CD14-positive monocyte (primary cell): ENCODE measurements around the gene ELL3. TPM values are rescaled to one million over a fixed set of nuclear protein-coding genes. Genes with fewer than 3 reads are reported as not detected.

Source experiments
- DNase-seq, 3 donors: peaks; one replicate each; pipeline ENCODE4 v3.0.0-alpha.2; 2011 to 2022
- H2AFZ ChIP-seq: 2 replicates; pipeline ENCODE4 v1.6.0; 2012; ENCODE audit warnings: mild to moderate bottlenecking, low read depth, low read length, inconsistent platforms; ENCODE audit not compliant: insufficient read depth, poor library complexity, severe bottlenecking
- H3K27ac ChIP-seq, 2 donors: 1 replicate in 1 of 2; 2 replicates in 1 of 2; pipeline ENCODE4 v1.5.1; 2012 to 2013; ENCODE audit warnings: low read length in 2 of 2, control low read depth in 1 of 2, inconsistent platforms in 1 of 2, low read depth in 1 of 2, mild to moderate bottlenecking in 1 of 2
- H3K27me3 ChIP-seq, 2 donors: one replicate each; pipeline versions ENCODE4 v1.6.0 to v1.6.1; 2011 to 2013; ENCODE audit warnings: low read length in 2 of 2; ENCODE audit not compliant: control insufficient read depth in 2 of 2, insufficient read depth in 2 of 2
- H3K36me3 ChIP-seq, 2 donors: replicated peaks in 1 of 2; 1 replicate in 1 of 2; 2 replicates in 1 of 2; pipeline versions ENCODE4 v1.5.1 to v1.6.1; 2012 to 2013; ENCODE audit warnings: low read length in 2 of 2, control low read depth in 1 of 2, inconsistent platforms in 1 of 2, mild to moderate bottlenecking in 1 of 2; ENCODE audit not compliant: insufficient read depth in 2 of 2, control insufficient read depth in 1 of 2
- H3K4me1 ChIP-seq, 2 donors: 1 replicate in 1 of 2; 2 replicates in 1 of 2; pipeline versions ENCODE4 v1.5.1 to v1.6.1; 2012 to 2013; ENCODE audit warnings: low read length in 2 of 2, control low read depth in 1 of 2, inconsistent platforms in 1 of 2, mild to moderate bottlenecking in 1 of 2, moderate library complexity in 1 of 2; ENCODE audit not compliant: insufficient read depth in 2 of 2, control insufficient read depth in 1 of 2
- H3K4me2 ChIP-seq: replicated peaks from 2 replicates; pipeline ENCODE3; 2012; ENCODE audit warnings: low read length, moderate library complexity, mild to moderate bottlenecking; ENCODE audit not compliant: poor library complexity, severe bottlenecking; ENCODE audit errors: extremely low read depth
- H3K4me3 ChIP-seq, 3 experiments: fragments of 200-600 bp in 1 of 3; sonication (generic) in 1 of 3; replicated peaks in 1 of 3; 1 replicate in 2 of 3; 2 replicates in 1 of 3; pipeline ENCODE4 v1.5.1; 2011 to 2013; ENCODE audit warnings: low read length in 3 of 3, mild to moderate bottlenecking in 3 of 3, control low read depth in 2 of 3, low read depth in 2 of 3, inconsistent platforms in 1 of 3, moderate library complexity in 1 of 3
- H3K79me2 ChIP-seq: 2 replicates; pipeline ENCODE4 v1.6.0; 2012; ENCODE audit warnings: mild to moderate bottlenecking, control low read depth, inconsistent platforms, low read length, moderate library complexity; ENCODE audit not compliant: insufficient read depth
- H3K9ac ChIP-seq: 2 replicates; pipeline ENCODE4 v1.6.0; 2017; ENCODE audit warnings: low read length, mild to moderate bottlenecking; ENCODE audit not compliant: insufficient read depth, poor library complexity, severe bottlenecking
- H3K9me3 ChIP-seq, 2 donors: replicated peaks in 1 of 2; 1 replicate in 1 of 2; 2 replicates in 1 of 2; pipeline versions ENCODE4 v1.5.1 to v1.6.1; 2012 to 2013; ENCODE audit warnings: low read length in 2 of 2, control low read depth in 1 of 2; ENCODE audit not compliant: control insufficient read depth in 1 of 2, insufficient read depth in 1 of 2
- H4K20me1 ChIP-seq: 2 replicates; pipeline ENCODE4 v1.6.0; 2012; ENCODE audit warnings: mild to moderate bottlenecking, low read length, control low read depth, moderate library complexity; ENCODE audit not compliant: insufficient read depth
- H3K27ac Mint-ChIP-seq, 7 donors: one replicate each; pipeline ENCODE4 v1.8.0; 2020; ENCODE audit warnings: mild to moderate bottlenecking in 7 of 7, mixed read lengths in 7 of 7, moderate library complexity in 6 of 7, inconsistent platforms in 2 of 7
- H3K27me3 Mint-ChIP-seq, 3 donors: one replicate each; pipeline ENCODE4 v1.8.0; 2021 to 2022; ENCODE audit warnings: low read depth in 3 of 3, mild to moderate bottlenecking in 3 of 3, mixed read lengths in 3 of 3, moderate library complexity in 3 of 3, inconsistent platforms in 1 of 3
- H3K36me3 Mint-ChIP-seq, 2 donors: one replicate each; pipeline ENCODE4 v1.8.0; 2020; ENCODE audit warnings: mixed read lengths in 2 of 2, inconsistent platforms in 1 of 2, mild to moderate bottlenecking in 1 of 2
- H3K4me1 Mint-ChIP-seq: one replicate; pipeline ENCODE4 v1.8.0; 2020; ENCODE audit warnings: mild to moderate bottlenecking, mixed read lengths
- H3K4me3 Mint-ChIP-seq, 2 donors: one replicate each; pipeline ENCODE4 v1.8.0; 2020; ENCODE audit warnings: mild to moderate bottlenecking in 2 of 2, mixed read lengths in 2 of 2, moderate library complexity in 1 of 2
- H3K9me3 Mint-ChIP-seq, 7 donors: one replicate each; pipeline ENCODE4 v1.8.0; 2020 to 2022; ENCODE audit warnings: mixed read lengths in 7 of 7, mild to moderate bottlenecking in 6 of 7, moderate library complexity in 6 of 7, inconsistent platforms in 2 of 7
- WGBS: methylation state at CpG from one replicate; pipeline ENCODE4 v1.1.5; 2013; ENCODE audit warnings: missing lambda C conversion rate; ENCODE audit not compliant: insufficient coverage; 5-methylcytosine and 5-hydroxymethylcytosine counted together
- intact Hi-C, 2 donors: fragments of 100-400 bp; cut with micrococcal nuclease; formaldehyde crosslinking; loops; one replicate each; pipeline versions ENCODE4 v1.15.0 to v1.15.1; 2023
- polyA plus RNA-seq, 3 donors: library from polyadenylated mRNA; depleted of rRNA in 1 of 3; unstranded in 2 of 3; stranded (reverse) in 1 of 3; fragments of 300-500 nt in 2 of 3; fragments of >200 nt in 1 of 3; fragmentation: Illumina TruSeq in 2 of 3; gene quantifications; 1 replicate in 2 of 3; 2 replicates in 1 of 3; pipeline ENCODE4 v1.2.3, GENCODE V29; 2012 to 2021
- TF ChIP-seq, protein P1 (sequence below): fragments of 200-600 bp; IDR thresholded peaks from one replicate; pipeline ENCODE4 v1.8.0; 2022; ENCODE audit warnings: antibody characterized with exemption, mild to moderate bottlenecking

Gene ELL3
- polyA plus RNA-seq, 3 donors = 0.29 to 1.2 (median 0.60) TPM

DNA sequence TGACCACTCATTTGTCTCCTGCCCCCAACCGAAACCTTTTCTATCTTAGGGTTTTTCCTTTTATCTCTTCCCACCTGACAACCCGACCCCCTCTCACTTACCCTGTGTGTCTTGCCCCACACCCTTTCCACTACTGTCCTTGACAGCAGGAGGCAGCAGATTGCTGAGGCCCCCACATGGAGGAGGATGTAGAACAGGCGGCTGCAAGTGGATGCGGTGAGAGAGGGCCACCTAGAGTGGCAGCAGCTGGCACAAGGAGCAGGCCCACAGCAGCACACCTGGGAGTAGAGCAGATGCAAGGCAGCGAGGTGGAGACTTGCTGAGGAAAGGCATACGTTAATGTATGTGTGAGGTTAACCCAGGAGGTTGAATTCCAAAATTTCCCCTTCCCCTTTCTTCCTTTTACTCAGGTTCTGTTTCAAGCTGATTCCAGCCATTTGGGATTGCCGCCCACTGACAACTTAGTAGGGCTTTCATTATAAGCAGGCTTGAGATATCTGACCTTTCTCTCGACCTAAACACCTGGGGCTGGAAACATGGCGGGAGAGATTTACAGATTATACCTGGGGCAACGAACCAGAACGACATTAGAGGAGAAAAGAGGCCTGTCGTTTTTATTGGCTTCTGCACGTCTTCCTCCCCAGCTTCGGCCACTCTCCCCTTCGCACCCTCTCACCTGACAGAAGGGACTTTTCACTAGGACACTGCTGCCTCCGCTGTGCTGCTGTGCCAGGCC, 22.6 kb upstream of the ELL3 start:
- no peak overlapping the region for H3K4me3 Mint-ChIP-seq
- Histone ChIP-seq H3K4me2 (peak overlapping the region; percentile 90), H3K36me3 (peaks cover 40 to 74% of the 10 kb centered on the region in 2 donors), H3K9me3 (no peaks in the 10 kb centered on the region), H4K20me1 (peaks cover 23% of the 10 kb centered on the region), H3K4me3 (no peak overlapping the region), H3K4me1 (peaks cover 19 to 37% of the 10 kb centered on the region in 2 donors), H3K27me3 (no peaks in the 10 kb centered on the region), H3K79me2 (peaks cover 35% of the 10 kb centered on the region), H3K9ac (no peak overlapping the region), H2AFZ (no peak overlapping the region), H3K27ac (peak overlapping the region; percentile 82 to 90)
- TF ChIP-seq, protein P1, sequence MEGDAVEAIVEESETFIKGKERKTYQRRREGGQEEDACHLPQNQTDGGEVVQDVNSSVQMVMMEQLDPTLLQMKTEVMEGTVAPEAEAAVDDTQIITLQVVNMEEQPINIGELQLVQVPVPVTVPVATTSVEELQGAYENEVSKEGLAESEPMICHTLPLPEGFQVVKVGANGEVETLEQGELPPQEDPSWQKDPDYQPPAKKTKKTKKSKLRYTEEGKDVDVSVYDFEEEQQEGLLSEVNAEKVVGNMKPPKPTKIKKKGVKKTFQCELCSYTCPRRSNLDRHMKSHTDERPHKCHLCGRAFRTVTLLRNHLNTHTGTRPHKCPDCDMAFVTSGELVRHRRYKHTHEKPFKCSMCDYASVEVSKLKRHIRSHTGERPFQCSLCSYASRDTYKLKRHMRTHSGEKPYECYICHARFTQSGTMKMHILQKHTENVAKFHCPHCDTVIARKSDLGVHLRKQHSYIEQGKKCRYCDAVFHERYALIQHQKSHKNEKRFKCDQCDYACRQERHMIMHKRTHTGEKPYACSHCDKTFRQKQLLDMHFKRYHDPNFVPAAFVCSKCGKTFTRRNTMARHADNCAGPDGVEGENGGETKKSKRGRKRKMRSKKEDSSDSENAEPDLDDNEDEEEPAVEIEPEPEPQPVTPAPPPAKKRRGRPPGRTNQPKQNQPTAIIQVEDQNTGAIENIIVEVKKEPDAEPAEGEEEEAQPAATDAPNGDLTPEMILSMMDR = no peak
- H3K27me3 Mint-ChIP-seq = peaks cover 0 to 2% (median 0%) of the 10 kb centered on the region in 3 donors
- H3K4me1 Mint-ChIP-seq = peaks cover 50% of the 10 kb centered on the region
- H3K27ac Mint-ChIP-seq = peak overlapping the region; percentile 49 to 100 (median 99)
- 98% methylated on average over 8 of the region's 16 CpGs for WGBS
- H3K9me3 Mint-ChIP-seq = no peaks in the 10 kb centered on the region
- H3K36me3 Mint-ChIP-seq = peaks cover 51 to 67% of the 10 kb centered on the region in 2 donors
- DNase-seq = no peak
- intact Hi-C loops = no loop called here

DNA sequence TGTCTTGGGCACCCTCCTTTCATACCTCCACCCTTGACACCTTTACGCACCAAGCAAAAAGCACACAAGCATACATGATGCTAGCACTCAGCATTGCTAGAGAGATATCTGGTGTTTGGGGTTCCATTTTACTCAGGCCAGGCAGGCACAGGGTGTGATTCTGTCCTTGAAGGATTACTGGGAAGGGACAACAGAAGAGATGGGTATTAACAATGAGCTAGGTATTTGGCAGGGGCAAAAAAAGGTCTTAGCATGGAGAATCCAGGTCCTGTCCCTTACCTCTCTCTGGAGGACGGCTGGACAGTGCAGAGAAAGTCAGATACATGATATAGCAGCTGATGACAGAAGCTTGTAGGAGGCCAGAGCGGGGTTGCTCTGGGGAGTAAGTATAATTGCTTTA, 19.8 kb upstream of the ELL3 start:
- Histone ChIP-seq H3K79me2 (peaks cover 52% of the 10 kb centered on the region), H3K36me3 (peaks cover 38 to 57% of the 10 kb centered on the region in 2 donors), H3K4me3 (no peak overlapping the region), H3K27ac (no peak overlapping the region), H3K4me2 (no peak overlapping the region), H3K9ac (no peak overlapping the region), H2AFZ (no peak overlapping the region), H3K4me1 (peaks cover 33 to 56% of the 10 kb centered on the region in 2 donors), H4K20me1 (peaks cover 39% of the 10 kb centered on the region), H3K9me3 (no peaks in the 10 kb centered on the region), H3K27me3 (no peaks in the 10 kb centered on the region)
- no peaks in the 10 kb centered on the region for H3K9me3 Mint-ChIP-seq
- TF ChIP-seq, protein P1 = no peak
- no peak overlapping the region for H3K4me3 Mint-ChIP-seq
- peak overlapping the region in 5 of 7 donors; percentile 7 to 97 (median 57) for H3K27ac Mint-ChIP-seq
- intact Hi-C loops = no loop called here
- peaks cover 65% of the 10 kb centered on the region for H3K4me1 Mint-ChIP-seq
- H3K27me3 Mint-ChIP-seq = no peaks in the 10 kb centered on the region
- H3K36me3 Mint-ChIP-seq = peaks cover 55 to 57% of the 10 kb centered on the region in 2 donors
- 100% methylated on average over 1 of the region's 3 CpGs for WGBS
- DNase-seq = no peak
